ENCODE measurements around the gene ALB. TPM values are rescaled to one million over a fixed set of nuclear protein-coding genes. Genes with fewer than 3 reads are reported as not detected.

ALB gene
- total RNA-seq, 1 experiment from 2014 or later = 23.4 TPM

DNA sequence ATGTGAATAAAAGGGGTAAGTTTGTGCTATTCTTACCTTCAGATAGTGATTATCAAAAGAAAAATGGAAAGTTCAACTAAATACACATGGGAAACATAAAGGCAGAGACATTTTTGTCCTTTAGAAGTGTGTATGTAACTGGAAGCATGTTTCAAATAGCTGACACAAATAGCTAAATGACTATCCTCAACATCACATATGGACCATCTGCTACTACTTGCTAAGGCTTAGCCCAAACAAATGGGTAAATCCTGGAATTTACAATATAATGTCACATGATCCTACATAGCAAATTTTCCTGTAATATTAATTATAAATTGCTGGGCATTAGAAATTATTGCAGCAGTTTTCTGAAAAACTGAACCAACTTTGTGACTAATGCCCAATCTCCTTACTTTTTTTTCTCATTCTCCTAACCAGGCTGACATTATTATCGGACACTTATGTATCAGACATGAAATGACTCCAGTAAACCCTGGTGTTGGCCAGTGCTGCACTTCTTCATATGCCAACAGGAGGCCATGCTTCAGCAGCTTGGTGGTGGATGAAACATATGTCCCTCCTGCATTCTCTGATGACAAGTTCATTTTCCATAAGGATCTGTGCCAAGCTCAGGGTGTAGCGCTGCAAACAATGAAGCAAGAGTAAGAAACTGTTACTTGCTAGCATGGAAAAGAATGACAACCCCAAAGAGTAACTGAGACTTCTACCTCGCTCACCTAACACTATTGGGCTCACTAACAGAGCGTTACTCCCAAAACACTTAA, 48.1 kb downstream of the ALB start (continued):
- TF ChIP-seq, protein P1, sequence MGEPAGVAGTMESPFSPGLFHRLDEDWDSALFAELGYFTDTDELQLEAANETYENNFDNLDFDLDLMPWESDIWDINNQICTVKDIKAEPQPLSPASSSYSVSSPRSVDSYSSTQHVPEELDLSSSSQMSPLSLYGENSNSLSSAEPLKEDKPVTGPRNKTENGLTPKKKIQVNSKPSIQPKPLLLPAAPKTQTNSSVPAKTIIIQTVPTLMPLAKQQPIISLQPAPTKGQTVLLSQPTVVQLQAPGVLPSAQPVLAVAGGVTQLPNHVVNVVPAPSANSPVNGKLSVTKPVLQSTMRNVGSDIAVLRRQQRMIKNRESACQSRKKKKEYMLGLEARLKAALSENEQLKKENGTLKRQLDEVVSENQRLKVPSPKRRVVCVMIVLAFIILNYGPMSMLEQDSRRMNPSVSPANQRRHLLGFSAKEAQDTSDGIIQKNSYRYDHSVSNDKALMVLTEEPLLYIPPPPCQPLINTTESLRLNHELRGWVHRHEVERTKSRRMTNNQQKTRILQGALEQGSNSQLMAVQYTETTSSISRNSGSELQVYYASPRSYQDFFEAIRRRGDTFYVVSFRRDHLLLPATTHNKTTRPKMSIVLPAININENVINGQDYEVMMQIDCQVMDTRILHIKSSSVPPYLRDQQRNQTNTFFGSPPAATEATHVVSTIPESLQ (CRISPR knock-in tag; IDR thresholded peaks at IDR 0.05) = no peak
- no peak for TF ChIP-seq RORB (CRISPR knock-in tag; IDR thresholded peaks at IDR 0.05)
- no peak for TF ChIP-seq TEAD1 (CRISPR knock-in tag; IDR thresholded peaks at IDR 0.05)
- TF ChIP-seq ZNF232 (CRISPR knock-in tag; IDR thresholded peaks at IDR 0.05) = no peak
- TF ChIP-seq ZNF138 (CRISPR knock-in tag; conservative IDR thresholded peaks at IDR 0.05) = no peak
- no peak for TF ChIP-seq JAZF1 (CRISPR knock-in tag; IDR thresholded peaks at IDR 0.05)
- TF ChIP-seq, protein P2, sequence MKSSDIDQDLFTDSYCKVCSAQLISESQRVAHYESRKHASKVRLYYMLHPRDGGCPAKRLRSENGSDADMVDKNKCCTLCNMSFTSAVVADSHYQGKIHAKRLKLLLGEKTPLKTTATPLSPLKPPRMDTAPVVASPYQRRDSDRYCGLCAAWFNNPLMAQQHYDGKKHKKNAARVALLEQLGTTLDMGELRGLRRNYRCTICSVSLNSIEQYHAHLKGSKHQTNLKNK (CRISPR knock-in tag; IDR thresholded peaks at IDR 0.05) = no peak

DNA sequence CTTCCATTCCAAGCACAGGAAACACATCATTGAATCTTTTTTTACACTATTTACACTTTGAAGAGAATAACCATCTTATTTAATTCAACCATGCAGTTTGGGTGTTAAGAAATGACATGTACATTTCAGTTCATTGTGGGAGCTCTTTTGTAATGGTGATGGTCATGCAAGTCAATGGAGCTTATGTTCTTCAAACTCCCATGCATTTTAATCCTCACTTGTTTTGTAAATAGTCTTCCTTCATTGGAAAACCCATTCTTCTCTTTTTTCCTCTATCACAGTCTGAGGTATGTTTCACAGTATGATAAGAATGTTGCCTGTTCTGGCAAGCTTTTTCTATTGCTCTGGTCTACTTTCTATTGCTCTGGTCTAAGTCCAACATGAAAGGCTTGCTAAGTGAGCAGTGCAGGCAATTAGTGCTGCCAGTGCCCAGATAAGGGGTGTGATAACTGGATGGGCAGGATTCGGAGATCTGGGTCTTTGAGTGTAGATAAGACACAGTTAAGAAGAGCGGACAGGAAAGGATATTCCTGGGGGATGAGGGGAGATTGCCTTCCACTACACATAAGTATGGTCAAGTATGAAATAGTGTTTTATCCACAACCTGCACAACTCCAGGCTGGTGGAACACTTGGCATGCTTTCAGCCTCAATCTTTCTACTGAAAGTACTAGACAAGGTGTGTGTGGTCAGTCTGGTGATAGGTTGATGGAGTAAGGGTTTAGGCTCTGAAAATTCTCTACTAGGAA, 49.0 kb downstream of the ALB start:
- Mint-ChIP-seq H3K4me1 (peaks cover 49% of the 10 kb centered on the region), H3K9me3 (peaks cover 10% of the 10 kb centered on the region), H3K27ac (peak overlapping the region; percentile 61), H3K36me3 (peaks cover 6% of the 10 kb centered on the region; the same call in 1 of the 2 replicates), H3K4me3 (peak overlapping the region; percentile 28), H3K27me3 (ENCODE audit: low read depth) (peaks cover 45% of the 10 kb centered on the region)
- ChIA-PET CTCF (interaction anchor here (1.4 kb wide), 2 partner anchors 112 to 120 kb away, joined by 5 read pairs; no protein-coding TSS in a partner anchor), POLR2A (no interaction called here)
- no peak for DNase-seq (ENCODE audit: low spot score)
- peak; percentile 68 for ATAC-seq
- TF ChIP-seq, protein P3, sequence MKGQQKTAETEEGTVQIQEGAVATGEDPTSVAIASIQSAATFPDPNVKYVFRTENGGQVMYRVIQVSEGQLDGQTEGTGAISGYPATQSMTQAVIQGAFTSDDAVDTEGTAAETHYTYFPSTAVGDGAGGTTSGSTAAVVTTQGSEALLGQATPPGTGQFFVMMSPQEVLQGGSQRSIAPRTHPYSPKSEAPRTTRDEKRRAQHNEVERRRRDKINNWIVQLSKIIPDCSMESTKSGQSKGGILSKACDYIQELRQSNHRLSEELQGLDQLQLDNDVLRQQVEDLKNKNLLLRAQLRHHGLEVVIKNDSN (CRISPR knock-in tag; IDR thresholded peaks at IDR 0.05) = no peak
- TF ChIP-seq, protein P4, sequence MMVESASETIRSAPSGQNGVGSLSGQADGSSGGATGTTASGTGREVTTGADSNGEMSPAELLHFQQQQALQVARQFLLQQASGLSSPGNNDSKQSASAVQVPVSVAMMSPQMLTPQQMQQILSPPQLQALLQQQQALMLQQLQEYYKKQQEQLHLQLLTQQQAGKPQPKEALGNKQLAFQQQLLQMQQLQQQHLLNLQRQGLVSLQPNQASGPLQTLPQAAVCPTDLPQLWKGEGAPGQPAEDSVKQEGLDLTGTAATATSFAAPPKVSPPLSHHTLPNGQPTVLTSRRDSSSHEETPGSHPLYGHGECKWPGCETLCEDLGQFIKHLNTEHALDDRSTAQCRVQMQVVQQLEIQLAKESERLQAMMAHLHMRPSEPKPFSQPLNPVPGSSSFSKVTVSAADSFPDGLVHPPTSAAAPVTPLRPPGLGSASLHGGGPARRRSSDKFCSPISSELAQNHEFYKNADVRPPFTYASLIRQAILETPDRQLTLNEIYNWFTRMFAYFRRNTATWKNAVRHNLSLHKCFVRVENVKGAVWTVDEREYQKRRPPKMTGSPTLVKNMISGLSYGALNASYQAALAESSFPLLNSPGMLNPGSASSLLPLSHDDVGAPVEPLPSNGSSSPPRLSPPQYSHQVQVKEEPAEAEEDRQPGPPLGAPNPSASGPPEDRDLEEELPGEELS (CRISPR knock-in tag; IDR thresholded peaks at IDR 0.05) = no peak
- TF ChIP-seq NFYB (CRISPR knock-in tag; conservative IDR thresholded peaks at IDR 0.05; ENCODE audit: low read depth) (no peak), ZNF396 (CRISPR knock-in tag; IDR thresholded peaks at IDR 0.05; ENCODE audit: borderline replicate concordance) (no peak), SOX15 (CRISPR knock-in tag; IDR thresholded peaks at IDR 0.05) (no peak), ZBTB21 (CRISPR knock-in tag; IDR thresholded peaks at IDR 0.05; ENCODE audit: borderline replicate concordance) (no peak), ZNF423 (CRISPR knock-in tag; IDR thresholded peaks at IDR 0.05) (no peak), FOXJ3 (CRISPR knock-in tag; IDR thresholded peaks at IDR 0.05; ENCODE audit: borderline replicate concordance) (no peak), RORB (CRISPR knock-in tag; IDR thresholded peaks at IDR 0.05) (no peak), ETV6 (CRISPR knock-in tag; IDR thresholded peaks at IDR 0.05) (no peak), SP1 (CRISPR knock-in tag; conservative IDR thresholded peaks at IDR 0.05) (no peak), NR2C2 (CRISPR knock-in tag; IDR thresholded peaks at IDR 0.05) (no peak)
- TF ChIP-seq, protein P5, sequence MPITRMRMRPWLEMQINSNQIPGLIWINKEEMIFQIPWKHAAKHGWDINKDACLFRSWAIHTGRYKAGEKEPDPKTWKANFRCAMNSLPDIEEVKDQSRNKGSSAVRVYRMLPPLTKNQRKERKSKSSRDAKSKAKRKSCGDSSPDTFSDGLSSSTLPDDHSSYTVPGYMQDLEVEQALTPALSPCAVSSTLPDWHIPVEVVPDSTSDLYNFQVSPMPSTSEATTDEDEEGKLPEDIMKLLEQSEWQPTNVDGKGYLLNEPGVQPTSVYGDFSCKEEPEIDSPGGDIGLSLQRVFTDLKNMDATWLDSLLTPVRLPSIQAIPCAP (CRISPR knock-in tag; IDR thresholded peaks at IDR 0.05) = no peak
- TF ChIP-seq, protein P6, sequence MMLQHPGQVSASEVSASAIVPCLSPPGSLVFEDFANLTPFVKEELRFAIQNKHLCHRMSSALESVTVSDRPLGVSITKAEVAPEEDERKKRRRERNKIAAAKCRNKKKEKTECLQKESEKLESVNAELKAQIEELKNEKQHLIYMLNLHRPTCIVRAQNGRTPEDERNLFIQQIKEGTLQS (CRISPR knock-in tag; conservative IDR thresholded peaks at IDR 0.05) = no peak
- TF ChIP-seq, protein P7, sequence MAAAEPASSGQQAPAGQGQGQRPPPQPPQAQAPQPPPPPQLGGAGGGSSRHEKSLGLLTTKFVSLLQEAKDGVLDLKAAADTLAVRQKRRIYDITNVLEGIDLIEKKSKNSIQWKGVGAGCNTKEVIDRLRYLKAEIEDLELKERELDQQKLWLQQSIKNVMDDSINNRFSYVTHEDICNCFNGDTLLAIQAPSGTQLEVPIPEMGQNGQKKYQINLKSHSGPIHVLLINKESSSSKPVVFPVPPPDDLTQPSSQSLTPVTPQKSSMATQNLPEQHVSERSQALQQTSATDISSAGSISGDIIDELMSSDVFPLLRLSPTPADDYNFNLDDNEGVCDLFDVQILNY (CRISPR knock-in tag; IDR thresholded peaks at IDR 0.05) = no peak
- TF ChIP-seq, protein P8, sequence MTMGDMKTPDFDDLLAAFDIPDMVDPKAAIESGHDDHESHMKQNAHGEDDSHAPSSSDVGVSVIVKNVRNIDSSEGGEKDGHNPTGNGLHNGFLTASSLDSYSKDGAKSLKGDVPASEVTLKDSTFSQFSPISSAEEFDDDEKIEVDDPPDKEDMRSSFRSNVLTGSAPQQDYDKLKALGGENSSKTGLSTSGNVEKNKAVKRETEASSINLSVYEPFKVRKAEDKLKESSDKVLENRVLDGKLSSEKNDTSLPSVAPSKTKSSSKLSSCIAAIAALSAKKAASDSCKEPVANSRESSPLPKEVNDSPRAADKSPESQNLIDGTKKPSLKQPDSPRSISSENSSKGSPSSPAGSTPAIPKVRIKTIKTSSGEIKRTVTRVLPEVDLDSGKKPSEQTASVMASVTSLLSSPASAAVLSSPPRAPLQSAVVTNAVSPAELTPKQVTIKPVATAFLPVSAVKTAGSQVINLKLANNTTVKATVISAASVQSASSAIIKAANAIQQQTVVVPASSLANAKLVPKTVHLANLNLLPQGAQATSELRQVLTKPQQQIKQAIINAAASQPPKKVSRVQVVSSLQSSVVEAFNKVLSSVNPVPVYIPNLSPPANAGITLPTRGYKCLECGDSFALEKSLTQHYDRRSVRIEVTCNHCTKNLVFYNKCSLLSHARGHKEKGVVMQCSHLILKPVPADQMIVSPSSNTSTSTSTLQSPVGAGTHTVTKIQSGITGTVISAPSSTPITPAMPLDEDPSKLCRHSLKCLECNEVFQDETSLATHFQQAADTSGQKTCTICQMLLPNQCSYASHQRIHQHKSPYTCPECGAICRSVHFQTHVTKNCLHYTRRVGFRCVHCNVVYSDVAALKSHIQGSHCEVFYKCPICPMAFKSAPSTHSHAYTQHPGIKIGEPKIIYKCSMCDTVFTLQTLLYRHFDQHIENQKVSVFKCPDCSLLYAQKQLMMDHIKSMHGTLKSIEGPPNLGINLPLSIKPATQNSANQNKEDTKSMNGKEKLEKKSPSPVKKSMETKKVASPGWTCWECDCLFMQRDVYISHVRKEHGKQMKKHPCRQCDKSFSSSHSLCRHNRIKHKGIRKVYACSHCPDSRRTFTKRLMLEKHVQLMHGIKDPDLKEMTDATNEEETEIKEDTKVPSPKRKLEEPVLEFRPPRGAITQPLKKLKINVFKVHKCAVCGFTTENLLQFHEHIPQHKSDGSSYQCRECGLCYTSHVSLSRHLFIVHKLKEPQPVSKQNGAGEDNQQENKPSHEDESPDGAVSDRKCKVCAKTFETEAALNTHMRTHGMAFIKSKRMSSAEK (CRISPR knock-in tag; IDR thresholded peaks at IDR 0.05; ENCODE audit: borderline replicate concordance) = no peak
